GM12872 (cell line): ENCODE results near the gene TSSC4.

ENCODE experiments used
- TF ChIP-seq, protein P1 (sequence below): IDR thresholded peaks from 3 replicates; pipeline ENCODE4 v1.5.1; 2011; ENCODE audit warnings: low read depth, mild to moderate bottlenecking, low read length, moderate library complexity; ENCODE audit not compliant: insufficient read depth

The TSSC4 gene

DNA sequence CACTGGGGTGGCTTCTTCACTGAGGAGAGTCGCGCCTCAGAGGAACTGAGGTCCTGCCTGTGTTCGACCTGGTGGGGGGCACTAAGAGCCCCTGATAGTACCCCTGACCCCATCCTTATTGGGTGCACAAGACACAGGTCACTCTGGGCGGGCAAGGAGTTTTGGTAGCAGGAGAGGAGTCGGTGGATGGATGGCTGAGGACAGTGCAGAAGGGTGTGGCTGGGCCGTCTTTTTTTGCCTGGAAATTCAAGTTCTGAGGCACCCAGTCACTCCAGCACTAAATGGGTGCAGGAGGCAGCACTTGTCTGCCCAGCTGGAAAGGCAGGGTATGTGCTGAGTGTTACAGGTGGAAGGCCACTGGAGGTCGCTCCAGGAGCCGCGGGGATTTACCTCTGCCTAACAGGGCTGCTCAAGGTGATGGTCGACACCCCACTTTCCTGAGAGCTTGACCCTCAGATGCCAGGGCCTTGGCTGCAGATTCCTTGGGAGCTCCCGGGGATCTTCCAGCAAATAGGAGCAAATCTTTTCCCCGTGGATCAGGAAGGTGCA is 960 bp downstream of the TSSC4 start:
- TF ChIP-seq, protein P1, sequence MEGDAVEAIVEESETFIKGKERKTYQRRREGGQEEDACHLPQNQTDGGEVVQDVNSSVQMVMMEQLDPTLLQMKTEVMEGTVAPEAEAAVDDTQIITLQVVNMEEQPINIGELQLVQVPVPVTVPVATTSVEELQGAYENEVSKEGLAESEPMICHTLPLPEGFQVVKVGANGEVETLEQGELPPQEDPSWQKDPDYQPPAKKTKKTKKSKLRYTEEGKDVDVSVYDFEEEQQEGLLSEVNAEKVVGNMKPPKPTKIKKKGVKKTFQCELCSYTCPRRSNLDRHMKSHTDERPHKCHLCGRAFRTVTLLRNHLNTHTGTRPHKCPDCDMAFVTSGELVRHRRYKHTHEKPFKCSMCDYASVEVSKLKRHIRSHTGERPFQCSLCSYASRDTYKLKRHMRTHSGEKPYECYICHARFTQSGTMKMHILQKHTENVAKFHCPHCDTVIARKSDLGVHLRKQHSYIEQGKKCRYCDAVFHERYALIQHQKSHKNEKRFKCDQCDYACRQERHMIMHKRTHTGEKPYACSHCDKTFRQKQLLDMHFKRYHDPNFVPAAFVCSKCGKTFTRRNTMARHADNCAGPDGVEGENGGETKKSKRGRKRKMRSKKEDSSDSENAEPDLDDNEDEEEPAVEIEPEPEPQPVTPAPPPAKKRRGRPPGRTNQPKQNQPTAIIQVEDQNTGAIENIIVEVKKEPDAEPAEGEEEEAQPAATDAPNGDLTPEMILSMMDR = peak; percentile 28; the same call in 1 of the 3 replicates

DNA sequence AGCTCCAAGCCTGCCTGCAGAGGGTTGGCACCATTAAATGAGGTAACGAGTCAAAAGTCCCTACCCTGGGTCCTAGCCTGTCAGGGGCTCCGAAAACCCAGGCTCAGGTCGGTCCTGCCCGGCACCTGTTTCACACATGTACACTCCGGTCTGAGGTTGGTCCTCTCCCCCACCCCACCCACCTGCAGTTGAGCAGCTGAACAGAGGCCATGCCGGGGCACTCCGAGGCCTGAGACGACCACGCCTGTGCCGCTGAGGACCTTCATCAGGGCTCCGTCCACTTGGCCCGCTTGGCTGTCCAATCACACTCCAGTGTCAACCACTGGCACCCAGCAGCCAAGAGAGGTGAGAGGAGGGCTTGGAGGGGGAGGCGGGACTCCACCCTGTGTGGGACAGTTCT is 1.6 kb downstream of the TSSC4 start:
- TF ChIP-seq, protein P1 = no peak

DNA sequence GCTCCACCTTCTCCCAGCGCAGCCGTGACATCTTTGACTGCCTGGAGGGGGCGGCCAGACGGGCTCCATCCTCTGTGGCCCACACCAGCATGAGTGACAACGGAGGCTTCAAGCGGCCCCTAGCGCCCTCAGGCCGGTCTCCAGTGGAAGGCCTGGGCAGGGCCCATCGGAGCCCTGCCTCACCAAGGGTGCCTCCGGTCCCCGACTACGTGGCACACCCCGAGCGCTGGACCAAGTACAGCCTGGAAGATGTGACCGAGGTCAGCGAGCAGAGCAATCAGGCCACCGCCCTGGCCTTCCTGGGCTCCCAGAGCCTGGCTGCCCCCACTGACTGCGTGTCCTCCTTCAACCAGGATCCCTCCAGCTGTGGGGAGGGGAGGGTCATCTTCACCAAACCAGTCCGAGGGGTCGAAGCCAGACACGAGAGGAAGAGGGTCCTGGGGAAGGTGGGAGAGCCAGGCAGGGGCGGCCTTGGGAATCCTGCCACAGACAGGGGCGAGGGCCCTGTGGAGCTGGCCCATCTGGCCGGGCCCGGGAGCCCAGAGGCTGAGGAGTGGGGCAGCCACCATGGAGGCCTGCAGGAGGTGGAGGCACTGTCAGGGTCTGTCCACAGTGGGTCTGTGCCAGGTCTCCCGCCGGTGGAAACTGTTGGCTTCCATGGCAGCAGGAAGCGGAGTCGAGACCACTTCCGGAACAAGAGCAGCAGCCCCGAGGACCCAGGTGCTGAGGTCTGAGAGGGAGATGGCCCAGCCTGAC is 2.5 kb downstream of the TSSC4 start:
- TF ChIP-seq, protein P1 = no peak

DNA sequence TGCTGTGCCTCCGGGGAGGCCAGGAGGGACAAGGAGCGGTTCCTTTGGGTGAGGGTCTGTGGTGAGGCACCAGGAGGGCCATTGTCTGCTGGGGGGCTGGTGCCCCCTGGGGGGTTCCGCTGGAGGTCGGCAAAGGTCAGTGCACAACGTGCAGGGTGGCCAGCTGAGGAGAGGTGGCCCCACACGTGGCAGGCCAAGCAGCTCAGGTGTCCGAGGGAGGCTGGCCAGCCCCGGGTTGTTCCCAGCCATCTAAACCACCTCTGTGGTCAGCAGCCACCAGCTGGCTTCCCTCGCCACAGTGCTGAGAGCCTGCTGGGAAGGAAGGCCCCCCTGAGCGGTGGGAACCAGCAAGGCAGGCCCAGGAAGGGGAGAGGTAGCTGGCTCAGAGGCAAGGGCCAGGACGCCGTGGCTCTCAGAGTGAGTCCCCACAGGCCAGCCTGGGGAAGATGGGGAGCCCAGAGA is 4.2 kb downstream of the TSSC4 start:
- TF ChIP-seq, protein P1 = no peak

DNA sequence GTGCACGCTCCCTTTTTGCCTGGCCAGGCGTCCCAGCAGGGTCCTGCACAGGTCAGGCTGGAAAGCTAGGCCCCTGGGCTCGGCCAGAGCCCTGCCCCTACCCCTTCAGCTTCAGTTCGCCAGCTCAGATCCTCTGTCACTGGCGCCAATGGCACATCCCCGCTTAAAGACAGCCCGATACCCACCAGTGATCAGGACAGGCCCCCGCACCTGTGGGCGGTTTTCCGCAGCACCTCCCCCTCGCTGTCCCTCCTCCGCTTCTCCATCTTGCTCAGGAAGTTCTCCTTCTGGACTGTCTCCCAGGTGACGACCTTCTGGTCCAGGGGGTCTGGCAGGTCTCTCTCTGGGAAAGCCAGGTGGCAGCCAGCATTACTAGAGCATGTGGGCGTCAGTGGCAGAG is 5.9 kb downstream of the TSSC4 start:
- TF ChIP-seq, protein P1 = no peak

DNA sequence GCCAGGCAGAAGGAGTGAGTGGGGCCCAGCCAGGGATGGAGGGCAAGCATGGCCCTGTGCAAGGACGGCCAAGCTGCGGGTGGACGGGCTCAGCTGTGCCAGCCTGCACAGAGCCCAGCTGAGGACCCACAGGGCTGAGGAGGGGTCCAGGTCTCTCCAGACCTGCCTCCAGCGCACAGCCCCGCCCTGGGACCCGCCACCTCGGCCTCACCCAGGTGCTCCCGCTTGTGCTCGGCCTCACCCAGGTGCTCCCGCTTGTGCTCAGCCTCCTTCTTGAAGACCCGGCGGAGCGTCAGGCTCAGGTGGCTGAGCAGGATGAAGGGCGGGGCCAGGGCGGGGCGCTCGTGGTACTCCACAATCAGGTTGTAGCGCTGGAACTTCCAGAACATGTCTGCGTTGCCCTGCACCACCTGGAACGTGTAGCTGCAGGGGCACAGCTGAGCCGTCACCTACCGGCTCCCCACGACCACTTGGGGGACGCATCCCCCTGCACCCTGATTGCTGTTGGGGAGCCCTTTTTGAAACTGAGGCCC is 6.4 kb downstream of the TSSC4 start:
- TF ChIP-seq, protein P1 = no peak

DNA sequence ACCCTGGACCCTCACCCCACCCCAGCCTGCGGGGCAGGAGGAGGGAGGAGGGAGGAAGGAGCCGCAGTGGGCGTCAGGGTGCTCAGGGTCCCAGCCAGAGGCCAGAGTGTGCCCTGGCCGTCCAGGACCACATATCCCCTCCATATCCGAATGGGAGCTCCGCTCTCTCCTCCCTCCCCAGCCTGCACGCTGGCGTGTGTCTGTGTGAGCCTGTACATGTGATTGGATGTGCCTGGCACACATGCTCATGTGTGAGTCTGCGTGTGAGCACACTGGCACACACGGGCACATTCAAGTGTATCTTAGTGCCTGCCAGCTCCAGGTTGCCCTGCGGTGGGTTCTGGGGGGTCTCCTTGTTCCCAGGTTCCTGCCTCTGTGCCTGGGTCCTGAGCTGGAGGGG is 8.1 kb downstream of the TSSC4 start:
- TF ChIP-seq, protein P1 = no peak
